HepG2 (cell line): ENCODE measurements around the gene RAB40C.

Experiments
- CHD4 ChIP-seq: fragments of 200-600 bp; sonication (generic); IDR thresholded peaks from 2 replicates; pipeline ENCODE4 v1.7.0; 2017; ENCODE audit warnings: mild to moderate bottlenecking, low read length, borderline replicate concordance
- CTCF ChIP-seq: sonication (generic); formaldehyde crosslinking; IDR thresholded peaks from 2 replicates; pipeline ENCODE4 v1.5.0; 2020; ENCODE audit warnings: mild to moderate bottlenecking, missing genetic modification reagents, moderate library complexity
- FOXP1 ChIP-seq, 2 experiments: fragments of 450-650 bp in 1 of 2; IDR thresholded peaks; 2 replicates each; pipeline ENCODE4 v1.6.1; 2017 to 2018; ENCODE audit warnings: antibody characterized with exemption in 1 of 2
- HMG20B ChIP-seq: conservative IDR thresholded peaks from 2 replicates; pipeline ENCODE4 v1.6.1; 2016; ENCODE audit warnings: missing genetic modification reagents, missing compliant biosample characterization
- MAFF ChIP-seq: IDR thresholded peaks from 2 replicates; pipeline ENCODE4 v1.6.1; 2011; ENCODE audit warnings: low read depth, low read length, improper control_type of control experiment
- MXI1 ChIP-seq: IDR thresholded peaks from 3 replicates; pipeline ENCODE4 v1.6.1; 2012; ENCODE audit warnings: low read depth, low read length, inconsistent platforms, borderline replicate concordance
- NFKBIZ ChIP-seq: IDR thresholded peaks from 2 replicates; pipeline ENCODE4 v1.6.1; 2018; ENCODE audit warnings: missing genetic modification reagents, missing compliant biosample characterization
- PRDM15 ChIP-seq: sonication (generic); formaldehyde crosslinking; IDR thresholded peaks from 2 replicates; pipeline ENCODE4 v1.4.0; 2020; ENCODE audit warnings: missing genetic modification reagents
- RORA ChIP-seq: sonication (generic); formaldehyde crosslinking; IDR thresholded peaks from 2 replicates; pipeline ENCODE4 v1.5.0; 2020; ENCODE audit warnings: mild to moderate bottlenecking, missing genetic modification reagents, moderate library complexity
- SSRP1 ChIP-seq: IDR thresholded peaks from 2 replicates; pipeline ENCODE4 v1.6.1; 2016; ENCODE audit warnings: control low read depth
- ZIK1 ChIP-seq: sonication (generic); formaldehyde crosslinking; IDR thresholded peaks from 2 replicates; pipeline ENCODE4 v1.5.0; 2020; ENCODE audit warnings: mild to moderate bottlenecking, low read depth, missing genetic modification reagents, borderline replicate concordance
- ZNF138 ChIP-seq: sonication (generic); formaldehyde crosslinking; IDR thresholded peaks from 2 replicates; pipeline ENCODE4 v1.5.0; 2020; ENCODE audit warnings: mild to moderate bottlenecking, low read depth, missing genetic modification reagents
- ZNF318 ChIP-seq: sonication (generic); formaldehyde crosslinking; IDR thresholded peaks from 2 replicates; pipeline ENCODE4 v1.4.0; 2020; ENCODE audit warnings: mild to moderate bottlenecking, missing genetic modification reagents
- ZNF644 ChIP-seq: IDR thresholded peaks from 2 replicates; pipeline ENCODE4 v1.6.1; 2016; ENCODE audit warnings: low read depth

GRCh38 chr16:590815-591200 is 942 bp downstream of the RAB40C start:
- TF ChIP-seq CTCF (CRISPR knock-in tag) (no peak), RORA (CRISPR knock-in tag) (no peak), ZIK1 (CRISPR knock-in tag) (no peak), CHD4 (no peak), ZNF138 (CRISPR knock-in tag) (no peak), ZNF644 (CRISPR knock-in tag) (no peak), FOXP1 (IDR thresholded peaks at IDR 0.05) (no peak), FOXP1 (CRISPR knock-in tag; IDR thresholded peaks at IDR 0.05) (no peak), NFKBIZ (CRISPR knock-in tag) (no peak), HMG20B (CRISPR knock-in tag) (no peak), ZNF318 (CRISPR knock-in tag) (no peak), MAFF (no peak), PRDM15 (CRISPR knock-in tag) (no peak), MXI1 (no peak), SSRP1 (CRISPR knock-in tag) (no peak)
